A673 (cell line): Measurements from ENCODE around the gene CRY1.

Experiments
- CTCF ChIP-seq: fragments of 300-800, 200-600 bp; sonication (generic); conservative IDR thresholded peaks from 2 replicates; pipeline ENCODE4 v1.5.1; 2017; ENCODE audit warnings: low read depth, mild to moderate bottlenecking, antibody characterized with exemption, low read length, moderate library complexity, mixed read lengths
- EZH2 ChIP-seq: fragments of 200-600 bp; sonication (generic); IDR thresholded peaks from 2 replicates; pipeline ENCODE4 v1.6.1; 2017; ENCODE audit warnings: borderline replicate concordance, low read depth, mild to moderate bottlenecking, mixed read lengths, antibody characterized with exemption, low read length; ENCODE audit not compliant: poor library complexity, severe bottlenecking

GRCh38 chr12:106976668-106977067 lies 116.7 kb downstream of the CRY1 start:
- no peak for TF ChIP-seq CTCF
- TF ChIP-seq EZH2 = no peak
